GM18526 (cell line): ENCODE data around the gene NXPE1.

Experiments
- POLR2A ChIP-seq: IDR thresholded peaks from 3 replicates; pipeline ENCODE4 v1.6.1; 2011; ENCODE audit not compliant: insufficient read length; ENCODE audit errors: extremely low read depth

The NXPE1 gene

DNA sequence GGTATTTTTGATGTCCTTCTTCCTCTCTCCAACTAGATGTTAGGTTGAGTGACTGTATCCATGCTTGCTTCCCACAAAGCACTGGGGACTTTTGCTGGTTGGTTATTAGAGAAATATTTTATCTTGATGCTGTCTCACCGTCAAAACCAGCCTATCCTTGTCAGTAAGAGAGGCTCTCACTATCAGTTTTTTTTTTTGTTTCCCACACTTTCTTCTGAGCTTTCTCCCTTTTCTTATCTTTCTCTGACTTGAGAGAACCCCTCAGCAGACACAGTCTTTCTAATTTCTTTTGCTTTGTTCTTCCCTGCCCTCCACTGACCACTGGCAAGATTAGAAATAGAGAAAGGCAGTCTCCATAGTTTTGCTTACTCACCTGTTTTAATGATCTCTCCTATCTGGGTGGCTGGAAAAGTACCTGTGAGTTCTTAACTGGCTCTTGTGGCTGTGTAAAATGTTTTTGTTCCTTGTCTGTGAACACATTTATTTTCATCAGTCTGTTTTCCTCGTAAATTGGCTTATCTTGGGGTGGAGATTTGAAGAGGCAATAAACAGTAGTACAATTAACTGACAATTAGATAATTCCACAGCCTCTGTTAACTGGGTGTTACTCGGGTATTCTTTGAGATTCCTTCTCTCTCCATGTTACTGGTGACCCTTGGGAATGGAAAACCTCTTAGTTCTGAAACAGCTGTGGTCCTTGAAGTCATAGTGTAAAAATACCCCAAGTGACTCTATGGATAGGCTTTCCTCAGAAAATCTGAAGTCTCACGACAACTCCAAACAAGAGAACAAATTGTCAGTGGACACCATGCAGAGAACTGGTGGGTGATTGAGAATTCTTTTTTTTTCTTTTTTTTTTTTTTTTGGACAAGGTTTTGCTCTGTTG lies at the start of gene NXPE1:
Gene NXPE1, minus strand, starts transcription at position 457 of the 886 bp plus-strand sequence. CDS start 8,680 bp downstream, outside the sequence.
- TF ChIP-seq POLR2A = no peak

DNA sequence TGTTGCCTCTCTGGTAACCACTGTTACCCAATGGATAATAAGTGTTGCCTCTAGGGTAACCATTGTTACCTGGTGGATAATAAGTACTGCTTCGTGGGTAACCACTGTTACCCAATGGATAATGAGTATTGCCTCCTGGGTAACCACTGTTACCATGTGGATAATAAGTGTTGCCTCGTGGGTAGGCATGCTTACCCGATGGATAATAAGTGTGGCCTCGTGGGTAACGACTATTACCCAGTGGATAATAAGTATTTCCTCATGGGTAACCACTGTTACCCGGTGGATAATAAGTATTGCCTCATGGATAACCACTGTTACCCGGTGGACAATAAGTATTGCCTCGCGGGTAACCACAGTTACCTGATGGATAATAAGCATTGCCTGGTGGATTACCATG lies 49.7 kb upstream of the NXPE1 start:
- no peak for TF ChIP-seq POLR2A

DNA sequence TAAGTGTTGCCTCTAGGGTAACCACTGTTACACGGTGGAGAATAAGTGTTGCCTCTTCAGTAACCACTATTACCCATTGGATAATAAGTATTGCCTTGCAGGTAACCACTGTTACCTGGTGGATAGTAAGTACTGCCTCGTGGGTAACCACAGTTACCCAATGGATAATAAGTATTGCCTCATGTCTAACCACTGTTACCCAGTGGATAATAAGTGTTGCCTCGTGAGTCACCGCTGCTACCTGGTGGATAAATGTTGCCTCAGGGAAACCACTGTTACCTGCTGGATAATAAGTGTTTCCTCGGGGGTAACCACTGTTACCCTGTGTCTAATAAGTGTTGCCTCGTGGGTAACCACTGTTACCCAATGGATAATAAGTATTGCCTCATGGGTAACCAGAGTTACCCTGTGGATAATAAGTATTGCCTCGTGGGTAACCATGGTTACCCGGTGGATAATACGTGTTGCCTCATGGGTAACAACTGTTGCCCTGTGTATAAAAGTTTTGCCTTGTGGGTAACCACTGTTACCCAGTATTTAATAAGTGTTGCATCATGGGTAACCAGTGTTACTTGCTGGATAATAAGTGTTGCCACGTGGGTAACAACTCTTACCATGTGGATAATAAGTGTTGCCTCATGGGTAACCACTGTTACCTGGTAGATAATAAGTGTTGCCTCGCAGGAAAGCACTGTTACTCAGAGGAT lies 48.2 kb upstream of the NXPE1 start:
- TF ChIP-seq POLR2A = no peak

DNA sequence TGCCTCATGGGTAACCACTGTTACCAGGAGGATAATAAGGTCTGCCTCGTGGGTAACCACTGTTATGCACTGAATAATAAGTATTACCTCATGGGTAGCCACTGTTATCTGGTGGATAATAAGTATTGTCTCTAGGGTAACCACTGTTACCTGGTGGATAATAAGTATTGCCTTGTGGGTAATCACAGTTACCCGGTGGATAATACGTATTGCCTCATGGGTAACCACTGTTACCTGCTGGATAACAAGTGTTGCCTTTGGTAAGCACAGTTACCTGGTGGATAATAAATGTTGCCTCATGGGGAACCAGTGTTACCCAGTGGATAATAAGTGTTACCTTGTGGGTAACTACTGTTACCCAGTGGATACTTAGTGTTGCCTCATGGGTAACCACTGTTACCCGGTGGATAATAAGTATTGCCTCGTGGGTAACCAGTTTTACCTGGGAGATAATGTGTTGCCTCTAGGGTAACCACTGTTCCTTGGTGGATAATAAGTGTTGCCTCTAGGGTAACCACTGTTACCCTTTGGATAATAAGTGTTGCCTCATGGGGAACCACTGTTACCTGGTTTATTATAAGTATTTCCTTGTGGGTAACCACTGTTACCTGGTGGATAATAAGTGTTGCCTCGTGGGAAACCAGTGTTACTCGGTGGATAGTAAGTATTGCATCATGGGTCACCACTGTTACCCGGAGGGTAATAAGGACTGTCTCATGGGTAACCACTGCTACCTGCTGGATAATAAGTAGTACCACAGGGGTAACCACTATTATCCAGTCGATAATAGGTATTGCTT lies 46.5 kb upstream of the NXPE1 start:
- no peak for TF ChIP-seq POLR2A

DNA sequence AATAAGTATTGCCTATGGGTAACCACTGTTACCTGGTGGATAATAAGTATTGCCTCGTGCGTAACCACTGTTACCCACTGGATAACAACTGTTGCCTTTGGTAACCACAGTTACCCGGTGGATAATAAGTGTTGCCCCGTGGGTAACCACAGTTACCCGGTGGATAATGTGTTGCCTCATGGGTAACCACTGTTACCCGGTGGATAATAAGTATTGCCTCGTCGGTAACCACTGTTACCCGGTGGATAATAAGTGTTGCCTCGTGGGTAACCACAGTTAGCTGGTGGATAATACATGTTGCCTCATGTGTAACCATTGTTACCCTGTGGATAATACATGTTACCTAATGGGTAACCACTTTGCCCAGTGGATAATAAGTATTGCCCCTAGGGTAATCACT lies 45.7 kb upstream of the NXPE1 start:
- no peak for TF ChIP-seq POLR2A

DNA sequence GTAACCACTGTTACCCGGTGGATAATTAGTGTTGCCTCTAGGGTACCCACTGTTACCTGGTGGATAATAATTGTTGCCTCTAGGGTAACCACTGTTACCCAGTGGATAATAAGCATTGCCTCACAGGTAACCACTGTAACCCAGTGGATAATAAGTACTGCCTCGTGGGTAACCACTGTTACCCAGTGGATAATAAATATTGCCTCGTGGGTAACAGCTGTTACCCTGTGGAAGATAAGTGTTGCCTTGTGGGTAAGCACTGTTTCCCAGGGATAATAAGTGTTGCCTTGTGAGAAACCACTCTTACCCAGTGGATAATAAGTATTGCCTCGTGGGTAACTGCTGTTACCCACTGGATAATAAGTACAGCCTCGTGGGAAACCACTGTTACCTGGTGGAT lies 45.2 kb upstream of the NXPE1 start:
- no peak for TF ChIP-seq POLR2A

DNA sequence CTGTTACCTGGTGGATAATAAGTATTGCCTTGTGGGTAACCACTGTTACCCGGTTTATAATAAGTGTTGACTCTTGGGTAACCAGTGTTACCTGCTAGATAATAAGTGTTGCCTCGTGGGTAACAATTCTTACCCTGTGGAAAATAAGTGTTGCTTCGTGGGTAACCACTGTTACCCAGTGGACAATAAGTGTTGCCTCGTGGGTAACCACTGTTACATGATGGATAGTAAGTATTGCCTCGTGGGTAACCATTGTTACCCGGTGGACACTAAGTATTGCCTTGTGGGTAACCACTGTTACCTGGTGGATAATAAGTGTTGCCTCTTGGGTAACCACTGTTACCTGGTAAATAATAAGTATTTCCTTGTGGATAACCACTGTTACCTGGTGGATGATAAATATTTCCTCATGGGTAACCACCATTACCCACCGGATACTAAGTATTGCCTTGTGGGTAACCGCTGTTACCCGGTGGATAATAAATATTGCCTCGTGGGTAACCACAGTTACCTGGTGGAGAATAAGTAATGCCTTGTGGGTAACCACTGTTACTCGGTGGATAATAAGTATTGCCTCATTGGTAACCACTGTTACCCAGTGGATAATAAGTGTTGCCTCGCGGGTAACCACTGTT lies 44.6 kb upstream of the NXPE1 start:
- no peak for TF ChIP-seq POLR2A

DNA sequence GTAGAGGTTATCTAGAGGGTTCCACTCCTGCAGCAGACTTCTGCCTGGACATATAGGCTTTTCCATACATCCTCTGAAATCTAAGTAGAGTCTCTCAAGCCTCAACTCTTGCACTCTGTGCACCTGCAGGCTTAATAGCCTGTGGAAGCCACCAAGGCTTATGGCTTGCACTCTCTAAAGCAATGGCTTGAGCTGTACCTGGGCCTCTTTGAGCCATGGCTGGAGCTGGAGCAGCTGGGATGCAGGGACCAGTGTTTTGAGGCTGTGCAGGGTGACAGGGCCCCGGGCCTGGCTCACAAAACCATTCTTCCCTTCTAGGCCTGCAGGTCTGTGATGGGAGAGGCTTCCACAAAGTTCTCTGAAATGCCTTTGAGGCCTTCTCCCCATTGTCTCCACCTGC lies 38.8 kb upstream of the NXPE1 start:
- TF ChIP-seq POLR2A = no peak

DNA sequence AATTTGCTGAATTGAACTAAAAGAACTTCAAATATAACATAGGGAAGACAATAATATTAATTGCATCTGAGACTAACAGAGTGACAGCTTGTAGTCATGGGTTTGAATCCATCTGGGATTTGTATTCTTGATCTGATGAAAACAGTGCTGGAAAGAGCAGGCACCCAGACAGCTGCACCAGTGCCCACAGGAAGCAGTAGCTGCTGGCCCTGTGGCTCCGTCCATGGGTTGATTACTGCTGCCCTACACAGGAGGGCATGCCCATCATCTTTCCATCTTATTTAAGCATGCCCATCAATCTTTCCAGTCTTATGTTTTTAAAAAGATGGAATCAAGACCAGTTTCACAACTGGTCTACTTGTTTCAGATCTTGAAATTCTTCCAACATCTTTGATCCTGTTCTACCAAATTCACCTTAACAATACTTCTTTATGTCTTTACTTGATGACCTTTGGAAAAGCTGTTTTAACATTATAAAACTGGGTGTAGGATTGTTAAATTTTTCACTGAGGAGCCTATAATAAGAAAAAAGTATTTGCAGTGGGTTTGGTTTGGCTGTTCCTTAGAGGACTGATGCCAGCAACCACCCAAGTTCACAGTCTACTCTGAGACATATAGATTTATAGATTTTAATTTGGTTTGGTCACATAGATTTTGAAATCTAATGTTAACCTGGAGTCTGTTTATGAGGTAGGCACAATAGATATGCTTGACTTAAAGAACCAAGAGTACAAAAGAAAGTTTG lies 36.7 kb upstream of the NXPE1 start:
- no peak for TF ChIP-seq POLR2A

DNA sequence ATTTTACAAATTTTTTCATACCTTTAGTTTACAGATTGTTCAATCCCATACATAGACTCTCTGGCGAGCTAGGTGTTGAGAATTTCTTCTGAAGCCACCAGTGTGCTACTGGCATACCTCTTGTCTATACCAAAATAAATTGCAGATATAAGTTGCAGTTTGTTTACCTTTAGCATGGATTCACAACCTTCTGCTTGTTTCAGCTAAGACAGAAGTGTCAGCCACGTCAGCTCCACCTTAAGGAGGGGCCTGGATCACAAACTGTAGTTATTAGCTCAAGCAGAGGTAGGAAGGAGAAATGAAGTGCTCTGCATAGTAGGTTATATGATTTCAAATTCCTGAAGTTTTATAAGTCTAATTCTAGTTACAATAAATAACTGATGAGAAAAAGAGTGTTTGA lies 35.9 kb upstream of the NXPE1 start, which contains the start of gene NXPE4:
Gene NXPE4, minus strand, starts transcription at position 216 of the 400 bp plus-strand sequence. CDS start 1,027 bp downstream, outside the sequence.
- no peak for TF ChIP-seq POLR2A

DNA sequence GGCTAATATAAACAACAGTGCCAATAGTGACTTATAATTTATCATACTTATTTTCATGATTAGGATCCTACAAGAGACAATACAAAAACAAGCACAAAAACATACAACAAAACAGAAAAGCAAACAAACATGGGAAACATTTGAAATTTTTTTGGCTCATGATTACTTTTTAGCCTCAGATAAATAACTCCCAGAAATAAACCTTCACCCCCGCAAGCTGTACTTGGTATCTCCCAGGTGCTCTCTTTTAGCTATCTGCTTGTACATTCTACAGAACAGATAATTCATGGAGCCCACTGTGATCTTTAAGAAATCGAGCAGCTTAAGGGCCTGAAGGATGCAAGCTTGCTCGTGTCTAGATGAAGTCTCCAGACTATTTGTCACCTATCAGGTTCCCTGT lies 35.0 kb upstream of the NXPE1 start:
- TF ChIP-seq POLR2A = no peak

DNA sequence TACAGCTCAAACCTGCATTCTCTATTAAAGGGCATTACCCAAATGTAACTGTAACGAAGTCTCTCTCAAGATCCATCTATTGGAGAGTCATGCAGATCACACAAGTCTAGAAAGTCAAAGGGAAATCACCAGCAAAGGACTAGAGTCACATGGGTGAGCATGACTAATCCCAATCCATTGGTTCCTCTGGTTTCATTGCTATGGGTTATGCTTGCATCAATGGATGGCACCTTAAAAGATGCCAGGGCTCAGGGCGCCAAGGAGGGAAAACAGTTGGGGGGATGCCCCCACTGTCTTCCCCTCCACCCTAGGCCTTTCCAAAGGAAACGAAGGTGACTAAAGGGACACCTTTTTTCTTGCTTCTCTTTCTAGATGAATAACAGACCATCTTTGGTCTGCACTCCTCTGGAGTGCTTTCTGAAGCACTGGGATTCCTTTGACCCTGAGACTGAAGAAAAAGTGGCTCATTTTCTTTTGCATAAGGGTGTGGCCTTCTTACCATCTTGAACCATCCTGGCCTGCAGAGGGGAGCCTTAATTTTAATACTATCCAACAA lies 27.8 kb upstream of the NXPE1 start:
- TF ChIP-seq POLR2A = no peak

DNA sequence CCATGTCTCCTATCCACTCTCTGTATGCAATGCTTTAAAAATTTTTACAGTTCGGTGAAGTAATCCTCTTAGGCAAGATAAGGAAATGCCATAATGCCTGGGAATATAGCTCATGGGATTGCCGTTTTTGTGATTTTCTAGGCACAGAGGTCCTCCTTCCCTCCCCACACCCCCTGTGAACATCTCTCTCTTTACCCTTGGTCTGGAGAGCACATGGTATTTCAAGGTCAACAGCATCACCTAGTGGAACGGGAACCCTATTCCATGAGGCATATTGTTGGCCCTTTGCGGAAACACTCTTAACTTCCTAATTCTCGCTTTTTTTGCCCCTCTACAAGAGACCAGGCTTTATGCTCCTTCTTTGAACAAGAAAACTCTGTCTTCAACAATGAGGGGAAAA lies 27.1 kb upstream of the NXPE1 start:
- no peak for TF ChIP-seq POLR2A

DNA sequence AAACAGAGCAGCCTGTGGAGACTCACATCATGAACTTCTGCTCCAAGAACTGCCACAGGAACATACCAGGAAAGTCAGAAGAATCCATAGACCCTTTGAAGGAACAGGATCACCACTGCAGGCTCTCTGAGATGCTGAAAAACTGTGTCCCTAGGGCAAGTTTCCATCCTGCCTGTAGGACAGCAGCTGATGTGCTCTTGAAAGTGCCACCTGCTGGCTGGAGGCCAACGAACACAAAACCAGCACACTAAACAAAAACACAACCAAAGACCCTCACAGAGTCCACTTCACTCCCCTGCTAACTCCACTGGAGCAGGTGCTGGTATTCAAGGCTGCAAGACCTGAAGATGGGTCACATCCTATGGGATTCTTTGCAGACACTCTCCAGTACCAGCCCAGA lies 12.0 kb upstream of the NXPE1 start:
- TF ChIP-seq POLR2A = no peak
